GM12874 (cell line): Measurements from ENCODE around the gene TMEM19.

Source experiments
- TF ChIP-seq, protein P1 (sequence below): IDR thresholded peaks from 2 replicates; pipeline ENCODE4 v1.5.1; 2011; ENCODE audit warnings: low read depth, mild to moderate bottlenecking, control low read depth, low read length, moderate library complexity; ENCODE audit not compliant: insufficient read depth

The TMEM19 gene

DNA sequence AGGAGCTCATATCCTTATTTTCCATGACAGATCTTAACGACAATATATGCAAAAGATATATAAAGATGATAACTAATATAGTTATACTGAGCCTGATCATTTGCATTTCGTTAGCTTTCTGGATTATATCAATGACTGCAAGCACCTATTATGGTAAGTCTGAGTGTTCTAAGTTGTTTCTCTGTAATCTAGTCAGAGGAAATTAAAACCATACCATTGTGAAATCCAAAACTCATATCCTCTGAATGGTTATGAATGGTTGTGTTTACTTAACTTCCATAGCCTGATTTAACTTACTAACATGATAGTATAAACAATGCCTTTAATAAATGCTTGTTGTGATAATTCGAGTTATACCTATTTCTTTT lies 760 bp downstream of the TMEM19 start:
- TF ChIP-seq, protein P1, sequence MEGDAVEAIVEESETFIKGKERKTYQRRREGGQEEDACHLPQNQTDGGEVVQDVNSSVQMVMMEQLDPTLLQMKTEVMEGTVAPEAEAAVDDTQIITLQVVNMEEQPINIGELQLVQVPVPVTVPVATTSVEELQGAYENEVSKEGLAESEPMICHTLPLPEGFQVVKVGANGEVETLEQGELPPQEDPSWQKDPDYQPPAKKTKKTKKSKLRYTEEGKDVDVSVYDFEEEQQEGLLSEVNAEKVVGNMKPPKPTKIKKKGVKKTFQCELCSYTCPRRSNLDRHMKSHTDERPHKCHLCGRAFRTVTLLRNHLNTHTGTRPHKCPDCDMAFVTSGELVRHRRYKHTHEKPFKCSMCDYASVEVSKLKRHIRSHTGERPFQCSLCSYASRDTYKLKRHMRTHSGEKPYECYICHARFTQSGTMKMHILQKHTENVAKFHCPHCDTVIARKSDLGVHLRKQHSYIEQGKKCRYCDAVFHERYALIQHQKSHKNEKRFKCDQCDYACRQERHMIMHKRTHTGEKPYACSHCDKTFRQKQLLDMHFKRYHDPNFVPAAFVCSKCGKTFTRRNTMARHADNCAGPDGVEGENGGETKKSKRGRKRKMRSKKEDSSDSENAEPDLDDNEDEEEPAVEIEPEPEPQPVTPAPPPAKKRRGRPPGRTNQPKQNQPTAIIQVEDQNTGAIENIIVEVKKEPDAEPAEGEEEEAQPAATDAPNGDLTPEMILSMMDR: no peak

- TF ChIP-seq, protein P1: no peak
These were observed 3.2 kb downstream of the TMEM19 start for GRCh38 chr12:71688961-71689570.

DNA sequence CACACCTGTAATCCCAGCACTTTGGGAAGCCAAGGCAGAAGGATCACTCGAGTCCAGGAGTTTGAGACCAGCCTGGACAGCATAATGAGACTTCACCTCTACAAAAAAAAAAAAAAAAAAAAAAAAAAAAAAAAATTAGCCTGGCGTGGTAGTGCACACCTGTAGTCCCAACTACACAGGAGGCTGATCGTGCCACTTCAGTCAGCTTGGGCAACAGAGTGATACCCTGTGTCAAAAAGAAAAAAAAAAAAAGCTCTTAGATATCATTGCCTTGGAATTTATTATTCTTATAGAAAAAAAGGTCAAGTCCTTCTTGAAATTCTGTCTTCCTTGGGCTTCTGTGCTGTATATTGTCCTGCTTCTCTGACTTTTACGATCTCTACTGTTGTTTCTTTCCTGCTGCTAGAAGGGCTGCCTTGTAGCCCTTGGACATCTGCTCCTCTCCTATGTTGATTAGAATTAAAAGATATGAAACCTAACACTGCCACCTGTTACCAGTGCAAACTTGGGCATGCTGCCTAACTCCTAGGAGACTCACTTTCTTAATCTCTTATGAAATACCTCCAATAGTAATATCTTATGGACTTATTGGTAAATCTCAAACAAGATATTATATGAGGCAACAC lies 5.7 kb downstream of the TMEM19 start:
- TF ChIP-seq, protein P1: no peak

GRCh38 chr12:71693126-71693525 lies 7.2 kb downstream of the TMEM19 start:
- TF ChIP-seq, protein P1: no peak

DNA sequence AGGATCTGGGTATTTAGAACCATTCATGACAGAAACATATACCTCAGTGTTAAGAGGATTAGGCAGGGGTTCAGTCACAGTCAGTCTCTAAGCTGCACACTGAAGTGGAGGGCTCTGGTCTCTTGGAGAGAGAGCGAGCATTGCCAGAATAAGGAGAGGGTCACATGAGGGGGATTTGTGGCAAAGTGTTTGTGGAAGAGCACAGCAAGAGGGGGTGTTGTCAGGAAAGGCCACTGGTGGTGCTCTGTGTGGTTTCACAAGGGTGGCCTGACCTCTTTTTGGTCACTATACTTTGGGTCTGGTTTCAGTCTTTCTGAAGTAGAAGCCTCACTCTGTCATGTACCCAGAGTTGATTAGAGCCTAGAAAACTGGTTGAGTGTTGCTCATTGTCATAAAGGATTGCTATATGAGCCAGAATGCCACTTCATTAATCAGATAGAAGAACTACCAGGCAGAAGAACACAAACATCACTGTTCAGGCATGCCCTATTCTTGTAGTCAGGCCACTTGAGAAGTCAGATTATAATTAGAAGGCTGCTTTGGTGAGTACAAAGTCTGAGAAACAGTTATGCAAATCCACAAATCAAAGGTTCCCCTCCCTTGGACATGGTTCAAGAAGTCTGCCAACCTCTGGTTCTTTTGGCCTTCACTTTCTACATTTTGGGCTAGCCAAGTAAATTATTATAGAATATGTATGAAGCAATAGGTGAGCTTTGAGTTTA lies 8.4 kb downstream of the TMEM19 start:
- TF ChIP-seq, protein P1: no peak

DNA sequence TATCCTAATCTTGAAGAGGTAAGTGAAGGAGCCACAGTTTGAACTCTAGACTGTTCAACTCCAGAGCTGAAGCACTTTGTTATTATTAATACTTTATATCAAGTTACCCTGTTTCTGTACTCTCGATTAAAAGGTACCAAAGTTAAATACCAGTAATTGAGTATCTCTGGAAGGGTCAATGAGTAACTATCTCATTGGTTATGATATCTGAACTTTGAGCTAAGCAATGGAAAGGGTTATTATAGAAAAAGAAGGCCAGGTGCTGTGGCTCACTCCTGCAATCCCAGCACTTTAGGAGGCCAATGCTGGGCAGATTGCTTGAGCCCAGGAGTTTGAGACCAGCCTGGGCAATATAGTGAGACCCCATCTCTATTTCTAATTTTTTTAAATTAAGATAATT lies 9.9 kb downstream of the TMEM19 start:
- TF ChIP-seq, protein P1: no peak

DNA sequence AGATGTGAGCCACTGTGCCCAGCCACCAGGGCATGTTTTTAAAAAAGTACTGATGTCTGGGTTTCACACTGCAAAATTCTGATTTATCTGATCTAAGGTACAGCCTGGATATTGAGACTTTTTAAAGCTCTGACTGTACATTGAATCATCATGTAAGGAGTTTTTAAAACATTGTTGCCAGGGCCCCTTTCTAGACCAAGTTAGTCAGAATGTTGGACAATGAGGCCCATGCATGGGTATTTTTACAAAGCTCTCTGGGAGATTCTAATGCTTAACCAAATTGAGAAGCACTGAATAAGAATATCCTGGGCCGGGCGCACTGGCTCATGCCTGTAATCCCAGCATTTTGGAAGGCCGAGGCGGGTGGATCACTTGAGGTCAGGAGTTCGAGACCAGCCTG lies 16.7 kb downstream of the TMEM19 start:
- TF ChIP-seq, protein P1: no peak
